ENCODE results near the gene BICDL2. TPM values are rescaled to one million over a fixed set of nuclear protein-coding genes. Genes with fewer than 3 reads are reported as not detected.
A peak's percentile ranks its signal among the peaks of the same experiment; 100 is the strongest.
"Not testable (repeated sequence)": the region's sequence is repeated elsewhere in the genome, so short reads cannot be mapped to it uniquely, and the experiment has no call there.

The BICDL2 gene, protein sequence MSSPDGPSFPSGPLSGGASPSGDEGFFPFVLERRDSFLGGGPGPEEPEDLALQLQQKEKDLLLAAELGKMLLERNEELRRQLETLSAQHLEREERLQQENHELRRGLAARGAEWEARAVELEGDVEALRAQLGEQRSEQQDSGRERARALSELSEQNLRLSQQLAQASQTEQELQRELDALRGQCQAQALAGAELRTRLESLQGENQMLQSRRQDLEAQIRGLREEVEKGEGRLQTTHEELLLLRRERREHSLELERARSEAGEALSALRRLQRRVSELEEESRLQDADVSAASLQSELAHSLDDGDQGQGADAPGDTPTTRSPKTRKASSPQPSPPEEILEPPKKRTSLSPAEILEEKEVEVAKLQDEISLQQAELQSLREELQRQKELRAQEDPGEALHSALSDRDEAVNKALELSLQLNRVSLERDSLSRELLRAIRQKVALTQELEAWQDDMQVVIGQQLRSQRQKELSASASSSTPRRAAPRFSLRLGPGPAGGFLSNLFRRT
- 0.58 TPM for total RNA-seq

DNA sequence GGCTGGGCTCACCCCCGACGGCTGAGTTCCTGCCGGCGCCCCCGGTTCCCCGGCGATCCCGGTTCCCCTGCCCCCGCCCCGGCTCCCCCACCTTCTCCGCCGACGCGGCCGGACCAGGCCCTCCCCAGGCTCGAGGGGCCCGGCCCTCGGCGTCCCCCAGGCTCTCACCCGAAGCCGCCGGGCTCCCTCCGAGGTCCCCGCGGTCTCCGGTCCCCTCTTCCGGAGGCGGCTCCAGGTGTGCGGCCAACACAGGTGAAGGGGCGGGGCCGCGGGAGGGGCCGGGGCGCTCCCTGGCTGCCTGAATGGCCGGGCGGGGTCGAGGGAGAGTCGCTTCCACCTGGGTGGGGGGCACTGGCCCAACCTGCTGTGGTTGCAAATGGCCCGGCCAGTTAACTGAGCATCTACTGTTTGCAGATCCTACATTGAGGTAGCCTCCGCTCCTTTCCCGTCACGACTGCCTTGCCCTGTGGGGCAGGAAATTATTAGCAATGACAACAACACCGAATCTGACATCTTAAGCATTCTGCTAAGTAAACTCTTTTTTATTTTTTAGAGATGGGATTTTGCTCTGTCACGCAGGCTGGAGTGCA is at the start of gene BICDL2:
BICDL2 (minus strand) TSS at position 219 of the 590 bp plus-strand sequence. CDS start 1,448 bp downstream, outside the sequence.
- ATAC-seq (no peak), DNase-seq (ENCODE audit: low spot score) (no peak)

DNA sequence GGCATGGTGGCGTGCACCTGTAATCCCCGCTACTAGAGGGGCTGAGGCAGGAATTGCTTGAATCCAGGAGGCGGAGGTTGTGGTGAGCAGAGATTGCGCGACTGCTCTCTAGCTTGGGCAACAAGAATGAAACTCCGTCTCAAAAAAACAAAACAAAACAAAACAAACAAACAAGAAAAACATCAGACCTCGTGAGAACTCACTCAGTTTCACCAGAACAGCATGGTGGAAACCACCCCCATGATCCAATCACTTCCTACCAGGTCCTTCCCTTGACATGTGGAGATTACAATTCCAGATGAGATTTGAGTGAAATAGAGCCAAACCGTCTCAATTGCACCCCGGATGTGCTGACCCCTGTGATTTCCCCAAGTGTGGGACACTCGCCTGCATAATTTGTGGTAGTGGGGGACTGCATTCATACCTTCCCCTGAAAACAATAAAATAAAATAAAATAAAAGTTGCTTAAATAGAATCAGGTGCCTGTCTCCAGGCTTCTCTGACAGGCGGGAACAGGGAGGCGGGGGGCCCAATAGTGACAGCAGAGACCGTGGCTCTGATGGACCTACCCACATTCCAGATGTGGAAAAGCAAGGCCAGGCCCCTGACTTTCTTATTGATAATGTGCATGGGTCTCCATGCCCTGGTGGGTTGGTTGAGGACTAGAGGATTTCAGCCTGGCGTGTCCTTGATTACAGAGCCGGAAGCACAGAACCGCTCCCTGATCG is 49.3 kb upstream of the BICDL2 start:
- no peak for DNase-seq (ENCODE audit: low spot score)
- ATAC-seq: no peak

DNA sequence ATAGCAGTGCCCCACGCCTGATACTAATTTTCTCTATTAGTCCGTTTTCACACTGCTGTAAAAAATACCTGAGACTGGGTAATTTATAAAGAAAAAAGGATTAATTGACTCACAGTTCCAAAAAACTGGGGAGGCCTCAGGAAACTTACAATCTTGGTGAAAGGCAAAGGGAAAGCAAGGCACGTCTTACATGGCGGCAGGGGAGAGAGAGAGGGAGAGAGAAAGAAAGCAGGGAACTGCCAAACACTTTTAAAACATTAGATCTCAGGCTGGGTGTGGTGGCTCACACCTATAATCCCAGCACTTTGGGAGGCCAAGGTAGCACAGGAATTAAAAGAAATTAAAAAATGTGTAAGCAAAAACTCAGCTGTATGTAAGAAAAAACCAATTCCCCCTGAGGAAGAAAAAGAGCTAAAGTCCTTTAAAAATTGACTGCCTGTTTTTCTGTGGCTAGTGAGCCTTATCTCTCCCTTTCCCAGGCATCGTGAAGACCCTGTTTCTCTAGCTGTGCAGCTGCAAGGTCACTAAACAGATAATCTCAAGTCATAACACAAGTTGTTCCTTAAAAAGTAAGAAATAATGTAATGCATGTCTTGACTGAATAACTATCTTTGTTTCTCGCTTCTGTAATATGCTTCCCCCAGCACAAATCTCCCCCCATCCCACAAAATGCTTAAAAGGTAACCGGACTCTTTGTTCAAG is 48.4 kb upstream of the BICDL2 start:
- ATAC-seq (no peak), DNase-seq (ENCODE audit: low spot score) (no peak)

DNA sequence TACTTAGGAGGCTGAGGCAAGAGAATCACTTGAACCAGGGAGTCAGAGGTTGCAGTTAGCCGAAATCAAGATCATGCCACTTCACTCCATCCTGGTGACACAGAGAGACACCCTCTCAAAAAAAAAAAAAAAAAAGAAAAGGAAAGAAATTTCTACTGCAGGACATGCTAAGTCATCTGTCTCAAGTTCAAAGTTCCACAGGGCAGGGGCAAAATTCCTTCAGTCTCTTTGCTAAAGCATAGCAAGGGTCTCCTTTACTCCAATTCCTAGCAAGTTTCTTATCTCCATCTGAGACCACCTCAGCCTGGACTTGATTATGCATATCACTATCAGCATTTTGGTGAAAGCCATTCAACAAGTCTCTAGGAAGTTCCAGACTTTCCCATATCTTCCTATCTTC is 47.7 kb upstream of the BICDL2 start:
- DNase-seq (ENCODE audit: low spot score) (no peak), ATAC-seq (no peak)

DNA sequence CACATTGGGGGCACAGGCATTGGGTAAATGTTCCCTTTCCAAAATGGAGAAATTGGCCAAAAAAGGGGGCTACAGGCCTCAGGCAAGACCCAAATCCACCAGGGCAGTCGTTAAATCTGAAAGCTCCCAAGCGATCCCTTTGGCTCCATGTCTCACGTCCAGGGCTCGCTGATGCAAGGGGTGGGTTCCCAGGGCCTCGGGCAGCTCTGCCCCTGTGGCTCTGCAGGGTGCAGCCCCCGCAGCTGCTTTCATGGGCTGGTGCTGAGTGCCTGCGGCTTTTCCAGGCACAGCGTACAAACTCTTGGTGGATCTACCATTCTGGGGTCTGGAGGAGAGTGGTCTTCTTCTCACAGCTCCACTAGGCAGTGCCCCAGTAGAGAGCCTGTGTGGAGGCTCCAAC is 46.7 kb upstream of the BICDL2 start:
- ATAC-seq; DNase-seq (ENCODE audit: low spot score): not testable (repeated sequence)

DNA sequence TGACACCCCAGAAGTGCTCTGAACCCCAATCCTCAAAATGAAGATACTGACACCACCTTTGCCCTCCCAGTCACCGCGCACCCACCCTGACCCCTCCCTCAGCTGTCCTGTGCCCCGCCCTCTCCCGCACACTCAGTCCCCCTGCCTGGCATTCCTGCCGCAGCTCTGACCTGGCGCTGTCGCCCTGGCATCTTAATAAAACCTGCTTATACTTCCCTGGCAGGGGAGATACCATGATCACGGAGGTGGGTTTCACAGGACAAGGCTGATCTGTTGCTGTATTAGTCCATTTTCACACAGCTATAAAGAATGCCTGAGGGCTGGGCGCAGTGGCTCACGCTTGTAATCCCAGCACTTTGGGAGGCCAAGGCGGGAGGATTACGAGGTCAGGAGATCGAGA is 45.2 kb upstream of the BICDL2 start:
- not testable (repeated sequence) for DNase-seq (ENCODE audit: low spot score); ATAC-seq

DNA sequence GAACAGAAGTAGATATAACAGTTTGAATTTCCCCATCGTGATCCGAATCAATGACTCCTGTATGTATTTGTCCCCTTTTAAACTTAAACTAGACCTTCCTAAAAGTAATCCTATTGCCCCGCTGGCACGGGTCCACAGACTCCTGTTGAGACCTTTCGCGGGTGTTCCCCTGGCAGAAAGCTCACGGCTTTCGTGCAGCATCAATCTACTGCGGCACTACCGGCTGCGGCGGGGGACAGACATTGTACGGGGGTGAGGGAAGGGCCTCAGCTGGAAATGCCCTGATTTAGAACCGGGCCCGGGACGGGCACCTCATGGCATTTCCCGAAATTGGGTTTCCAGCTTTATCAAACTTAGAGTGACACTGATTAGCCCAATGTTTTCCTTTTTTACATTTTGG is 43.3 kb upstream of the BICDL2 start:
- DNase-seq (ENCODE audit: low spot score) (no peak), ATAC-seq (no peak)

DNA sequence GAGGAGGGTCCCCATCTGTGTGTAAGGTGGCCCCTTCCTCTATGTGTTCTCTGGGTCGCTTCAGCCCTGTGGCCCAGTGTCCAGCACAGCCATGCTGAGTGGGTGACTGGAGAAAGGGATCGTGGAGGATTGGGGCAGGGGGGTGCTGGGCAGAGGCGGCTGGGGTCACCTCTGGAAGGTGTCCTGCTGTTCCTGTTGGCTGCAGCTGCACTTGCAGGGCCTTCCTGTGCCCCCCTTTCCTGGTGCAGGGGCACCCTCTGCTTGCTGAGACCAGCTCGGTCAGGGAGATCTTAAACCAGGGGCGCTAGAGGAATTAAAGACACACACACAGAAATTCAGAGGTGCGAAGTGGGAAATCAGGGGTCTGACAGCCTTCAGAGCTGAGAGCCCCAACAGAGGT is 39.8 kb upstream of the BICDL2 start:
- DNase-seq (ENCODE audit: low spot score) (no peak), ATAC-seq (no peak)

DNA sequence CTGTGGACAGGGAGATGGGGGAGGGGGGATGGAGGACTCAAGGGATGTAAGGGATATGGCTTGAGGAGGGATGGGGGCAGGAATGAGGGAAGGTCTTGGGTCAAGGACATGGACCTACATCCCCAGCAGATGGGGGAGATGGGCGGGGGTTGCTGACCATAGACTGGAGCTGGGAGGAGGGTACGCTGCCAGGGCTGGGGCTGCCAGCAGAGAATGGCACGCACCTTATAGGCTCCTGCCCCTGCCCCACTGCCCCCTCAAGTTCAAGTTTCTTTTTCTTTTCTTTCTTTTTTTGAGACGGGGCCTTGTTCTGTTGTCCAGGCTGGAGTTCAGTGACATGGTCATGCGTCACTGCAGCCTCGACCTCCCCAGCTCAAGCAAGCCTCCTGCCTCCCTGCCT is 39.2 kb upstream of the BICDL2 start:
- ATAC-seq; DNase-seq (ENCODE audit: low spot score): not testable (repeated sequence)

DNA sequence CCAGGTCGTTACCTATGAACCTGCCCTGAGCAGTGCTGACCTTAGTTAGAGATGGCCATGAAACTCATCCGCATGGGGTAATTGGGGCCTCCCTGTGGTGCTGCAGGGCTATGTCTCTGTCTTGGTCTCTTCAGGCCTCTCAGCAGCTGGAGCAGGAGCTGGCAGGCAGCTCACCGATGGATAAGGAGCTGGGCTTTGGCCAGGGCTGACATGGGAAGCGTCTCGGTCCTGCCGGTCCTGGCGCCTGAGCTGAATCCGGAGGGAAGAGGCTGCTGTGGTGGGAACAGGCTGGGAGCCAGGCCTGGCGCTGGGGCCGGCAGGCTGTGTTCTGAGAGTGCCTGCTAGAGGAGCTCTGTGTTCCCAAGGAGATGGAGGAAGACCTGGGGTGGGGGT is 38.8 kb upstream of the BICDL2 start:
- DNase-seq (ENCODE audit: low spot score): no peak
- peak; percentile 47 for ATAC-seq

DNA sequence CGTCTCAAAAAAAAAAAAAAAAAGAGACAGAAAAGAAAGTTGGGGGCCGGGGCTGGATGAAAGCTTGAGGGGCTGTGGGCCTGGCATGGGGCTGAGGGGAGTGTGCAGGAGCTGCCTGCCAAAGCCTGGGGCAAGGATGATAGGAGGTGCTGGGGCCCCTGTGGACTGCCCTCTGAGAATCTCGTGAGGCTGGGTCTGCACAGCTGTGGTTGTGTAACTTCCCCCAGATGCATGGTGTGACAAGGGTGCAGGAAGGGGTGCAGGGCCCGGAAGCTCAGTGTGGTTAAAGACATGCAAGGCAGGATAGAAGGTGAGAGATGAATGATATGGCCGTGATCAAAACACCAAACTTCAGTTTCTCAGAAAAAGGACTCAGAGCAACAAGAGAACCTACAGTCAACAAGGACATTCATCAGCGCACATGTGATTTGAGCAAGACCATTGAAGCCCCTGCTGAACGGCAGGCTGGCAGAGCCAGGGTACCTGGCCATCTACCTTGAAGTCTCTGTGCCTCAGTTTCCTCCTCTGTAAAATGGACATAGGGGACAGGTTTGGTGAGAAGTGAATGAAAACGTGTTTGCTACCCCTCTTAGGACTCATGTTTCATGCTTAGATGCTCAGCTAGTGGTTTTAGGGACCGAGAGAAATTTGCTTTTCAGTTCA is 38.2 kb upstream of the BICDL2 start:
- DNase-seq (ENCODE audit: low spot score) (no peak), ATAC-seq (no peak)

DNA sequence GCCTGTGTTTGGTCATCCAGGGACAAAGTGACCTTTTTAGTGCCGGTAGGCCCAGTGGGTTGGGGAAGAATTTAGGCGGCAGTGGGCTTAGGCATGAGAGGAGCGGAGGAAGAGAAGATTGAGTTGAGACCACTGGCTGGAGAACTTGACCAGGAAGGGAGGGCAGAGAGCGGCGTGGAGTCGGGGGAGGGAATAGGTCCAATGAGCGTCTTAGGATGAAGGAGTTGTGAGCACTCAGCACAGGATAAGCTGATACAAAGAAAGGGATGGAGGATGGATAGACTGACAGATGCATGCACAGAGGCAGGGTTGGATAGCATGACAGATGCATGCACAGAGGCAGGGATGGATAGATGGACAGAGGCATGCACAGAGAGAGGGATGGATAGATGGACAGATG is 36.7 kb upstream of the BICDL2 start:
- ATAC-seq (no peak), DNase-seq (ENCODE audit: low spot score) (no peak)

DNA sequence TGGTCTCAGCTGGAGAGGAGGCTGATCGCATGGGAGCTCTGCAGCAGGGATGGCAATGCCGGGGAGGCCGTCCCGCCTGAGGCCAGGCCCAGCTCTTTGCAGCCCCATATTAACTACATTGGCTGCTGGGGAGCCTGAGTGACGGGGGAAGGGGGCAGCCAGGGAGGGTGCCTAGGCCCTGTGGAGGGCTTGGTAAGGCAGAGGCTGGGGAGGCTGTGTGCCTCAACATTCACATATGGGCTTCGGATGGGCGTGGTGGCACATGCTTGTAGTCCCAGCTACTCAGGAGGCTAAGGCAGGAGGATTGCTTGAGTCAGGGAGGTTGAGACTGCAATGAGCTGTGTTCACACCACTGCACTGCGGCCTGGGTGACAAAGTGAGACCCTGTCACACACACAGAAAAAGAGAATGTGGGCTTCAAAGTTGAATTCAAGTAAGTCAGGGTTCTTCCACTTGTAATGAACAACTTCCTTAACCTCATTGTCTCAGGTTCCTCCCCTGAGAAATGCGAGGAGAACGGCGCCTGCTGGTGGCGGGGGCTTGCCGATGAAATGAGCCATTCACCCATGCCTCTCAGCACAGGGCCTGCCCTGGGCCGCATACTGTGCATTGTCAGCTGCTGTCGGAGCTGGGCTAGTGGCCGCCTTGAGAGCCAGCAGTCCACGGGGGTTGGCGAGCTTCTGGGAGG is 36.0 kb upstream of the BICDL2 start:
- not testable (repeated sequence) for DNase-seq (ENCODE audit: low spot score); ATAC-seq

DNA sequence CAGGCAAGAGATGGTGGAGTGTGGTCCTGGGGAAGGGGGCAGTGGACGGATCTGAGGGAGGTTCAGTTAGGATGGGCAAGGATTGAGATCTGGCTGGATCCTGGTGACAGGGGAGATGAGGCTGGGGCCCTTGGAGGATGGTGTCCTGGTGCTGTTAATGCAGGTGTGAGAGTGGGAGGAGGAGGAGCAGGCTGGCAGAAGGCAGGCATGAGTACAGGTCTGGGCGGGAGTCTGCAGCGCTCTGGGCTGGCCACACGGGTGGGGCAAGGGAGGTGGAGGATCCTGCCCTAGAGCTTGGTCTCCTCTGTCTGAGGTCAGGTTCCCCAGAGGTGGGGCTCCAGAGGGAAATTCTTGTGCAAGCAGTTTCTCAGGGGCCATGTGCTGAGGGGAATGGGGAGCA is 35.4 kb upstream of the BICDL2 start:
- DNase-seq (ENCODE audit: low spot score); ATAC-seq: not testable (repeated sequence)

DNA sequence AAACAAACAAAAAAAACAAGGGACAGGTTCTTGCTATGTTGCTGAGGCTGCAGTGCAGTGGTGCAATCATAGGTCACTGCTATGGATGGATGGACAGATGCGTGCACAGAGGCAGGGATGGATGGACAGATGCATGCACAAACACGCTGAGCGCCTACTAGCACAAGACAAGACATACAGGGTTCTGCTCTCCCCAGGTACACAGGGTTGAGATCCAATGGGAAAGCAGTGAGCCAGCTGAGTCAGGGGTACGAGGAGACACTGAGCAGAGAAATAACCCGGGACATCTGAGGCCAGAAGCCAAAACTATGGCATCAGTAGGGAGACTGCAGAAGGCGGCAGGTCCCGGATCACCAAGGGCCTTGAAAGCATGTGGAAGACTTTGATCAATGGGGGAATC is 34.9 kb upstream of the BICDL2 start:
- DNase-seq (ENCODE audit: low spot score) (no peak), ATAC-seq (no peak)

DNA sequence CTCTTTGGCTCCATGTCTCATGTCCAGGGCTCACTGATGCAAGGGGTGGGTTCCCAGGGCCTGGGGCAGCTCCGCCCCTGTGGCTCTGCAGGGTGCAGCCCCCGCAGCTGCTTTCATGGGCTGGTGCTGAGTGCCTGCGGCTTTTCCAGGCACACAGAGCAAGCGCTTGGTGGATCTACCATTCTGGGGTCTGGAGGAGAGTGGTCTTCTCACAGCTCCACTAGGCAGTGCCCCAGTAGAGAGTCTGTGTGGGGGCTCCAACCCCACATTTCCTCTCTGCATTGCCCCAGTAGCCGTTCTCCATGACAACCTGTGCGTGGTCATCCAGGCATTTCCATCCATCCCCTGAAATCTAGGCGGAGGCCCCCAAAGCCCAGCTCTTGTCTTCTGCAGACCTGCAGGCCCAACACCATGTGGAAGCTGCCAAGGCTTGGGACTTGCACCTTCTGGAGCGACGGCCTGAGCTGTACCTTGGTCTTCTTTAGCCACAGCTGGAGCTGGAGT is 33.9 kb upstream of the BICDL2 start:
- DNase-seq (ENCODE audit: low spot score): no peak

DNA sequence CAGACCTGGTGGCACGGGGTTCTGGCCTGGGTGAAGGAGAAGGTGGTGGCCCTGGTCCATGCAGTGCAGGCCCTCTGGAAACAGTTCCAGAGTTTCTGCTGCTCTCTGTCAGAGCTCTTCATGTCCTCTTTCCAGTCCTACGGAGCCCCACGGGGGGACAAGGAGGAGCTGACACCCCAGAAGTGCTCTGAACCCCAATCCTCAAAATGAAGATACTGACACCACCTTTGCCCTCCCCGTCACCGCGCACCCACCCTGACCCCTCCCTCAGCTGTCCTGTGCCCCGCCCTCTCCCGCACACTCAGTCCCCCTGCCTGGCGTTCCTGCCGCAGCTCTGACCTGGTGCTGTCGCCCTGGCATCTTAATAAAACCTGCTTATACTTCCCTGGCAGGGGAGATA is 32.4 kb upstream of the BICDL2 start:
- not testable (repeated sequence) for DNase-seq (ENCODE audit: low spot score); ATAC-seq

More for the DNA sequence above, 33.9 kb upstream of the BICDL2 start:
- ATAC-seq: no peak

DNA sequence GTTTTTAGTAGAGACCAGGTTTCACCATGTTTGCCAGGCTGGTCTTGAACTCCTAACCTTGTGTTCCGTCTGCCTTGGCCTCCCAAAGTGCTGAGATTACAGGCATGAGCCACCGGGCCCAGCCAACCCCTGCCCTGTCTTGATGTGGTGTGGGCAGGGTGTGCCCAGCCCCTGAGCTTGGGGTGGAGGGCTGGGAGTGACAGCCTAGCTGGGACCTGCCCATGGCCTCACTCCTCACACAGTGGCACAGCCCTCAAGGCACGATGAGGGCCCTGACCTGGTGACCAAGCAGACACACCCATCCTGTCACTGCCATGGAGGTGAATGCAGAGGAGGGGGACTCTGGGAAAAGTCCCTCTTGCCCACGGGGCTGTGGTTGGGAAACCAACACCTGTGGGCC is 31.7 kb upstream of the BICDL2 start:
- no peak for DNase-seq (ENCODE audit: low spot score)
- ATAC-seq: no peak

DNA sequence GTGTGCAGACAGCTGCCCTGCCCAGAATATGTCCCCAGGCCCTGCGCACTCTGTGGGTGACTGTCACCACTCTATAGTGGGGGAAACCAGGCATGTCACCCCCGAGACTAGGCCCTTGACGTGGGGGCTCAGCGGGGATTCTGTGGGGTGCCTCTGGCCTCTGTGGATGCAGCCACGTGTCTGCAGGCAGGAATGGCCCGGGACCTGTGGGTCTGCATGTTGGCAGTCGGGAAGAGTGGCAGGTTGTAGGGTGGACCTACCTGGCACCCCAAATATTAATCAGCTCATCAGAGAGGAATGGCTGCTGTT is 29.6 kb upstream of the BICDL2 start:
- no peak for ATAC-seq
- DNase-seq (ENCODE audit: low spot score): no peak
